OCI-LY3 (cell line): ENCODE data around the gene KRTAP5-9.
"Not testable (repeated sequence)": the region's sequence is repeated elsewhere in the genome, so short reads cannot be mapped to it uniquely, and the experiment has no call there.

Experiments used
- H2AFZ ChIP-seq: fragments of 200-600, 300-600 bp; shearing (Covaris generic); 2 replicates; pipeline ENCODE4 v1.6.0; 2014; ENCODE audit warnings: antibody characterized with exemption, low read depth, low read length
- H3K27ac ChIP-seq: fragments of 200-600, 300-600 bp; sonication (generic); 2 replicates; pipeline ENCODE4 v1.5.1; 2014; ENCODE audit warnings: mild to moderate bottlenecking, low read length, moderate library complexity, mixed read lengths
- H3K27me3 ChIP-seq: fragments of 200-600, 300-600 bp; sonication (generic); 2 replicates; pipeline ENCODE4 v1.6.1; 2014; ENCODE audit warnings: low read depth, low read length, mixed read lengths
- H3K36me3 ChIP-seq: fragments of 200-600, 300-600 bp; sonication (generic); replicated peaks from 2 replicates; pipeline ENCODE3; 2014; ENCODE audit warnings: low read depth, low read length, mixed read lengths
- H3K4me1 ChIP-seq: fragments of 300-600, 200-600 bp; sonication (generic); 2 replicates; pipeline ENCODE4 v1.6.1; 2014; ENCODE audit warnings: low read length, mixed read lengths
- H3K4me2 ChIP-seq: fragments of 200-600, 300-600 bp; sonication (generic); 2 replicates; pipeline ENCODE4 v1.6.1; 2014; ENCODE audit warnings: low read length, mixed read lengths
- H3K4me3 ChIP-seq: fragments of 300-600, 200-600 bp; sonication (generic); 2 replicates; pipeline ENCODE4 v1.5.1; 2014; ENCODE audit warnings: antibody characterized with exemption, mild to moderate bottlenecking, low read length, moderate library complexity
- H3K79me2 ChIP-seq: fragments of 300-600, 200-600 bp; shearing (Covaris generic); 2 replicates; pipeline ENCODE4 v1.6.1; 2014; ENCODE audit warnings: mild to moderate bottlenecking, low read length, mixed read lengths
- H3K9ac ChIP-seq: fragments of 300-600, 200-600 bp; shearing (Covaris generic); 2 replicates; pipeline ENCODE4 v1.6.0; 2014; ENCODE audit warnings: mild to moderate bottlenecking, low read length, moderate library complexity
- H3K9me3 ChIP-seq: fragments of 200-600, 300-600 bp; shearing (Covaris generic); 2 replicates; pipeline ENCODE4 v1.6.1; 2014; ENCODE audit warnings: low read length, mixed read lengths; ENCODE audit not compliant: insufficient read depth
- H4K20me1 ChIP-seq: fragments of 200-600, 300-600 bp; sonication (generic); 2 replicates; pipeline ENCODE4 v1.6.1; 2016; ENCODE audit warnings: low read length, mixed read lengths; ENCODE audit not compliant: insufficient read depth
- EZH2phosphoT487 ChIP-seq: fragments of 200-600 bp; shearing (Covaris generic); IDR thresholded peaks from 2 replicates; pipeline ENCODE4 v1.6.1; 2018; ENCODE audit warnings: antibody characterized with exemption, mixed run types, low read depth
- TF ChIP-seq, protein P1 (sequence below): fragments of 200-600, 300-600 bp; sonication (generic); IDR thresholded peaks from 2 replicates; pipeline ENCODE4 v1.5.1; 2014; ENCODE audit warnings: antibody characterized with exemption, low read length, low read depth

The KRTAP5-9 gene

GRCh38 chr11:71527576-71528210, 20.5 kb upstream of the KRTAP5-9 start:
- Histone ChIP-seq H3K4me1 (no peaks in the 10 kb centered on the region), H3K79me2 (no peaks in the 10 kb centered on the region), H2AFZ (no peak overlapping the region), H3K4me3 (no peak overlapping the region), H3K27ac (no peak overlapping the region), H3K4me2 (no peak overlapping the region), H3K36me3 (no peaks in the 10 kb centered on the region), H3K9ac (no peak overlapping the region), H4K20me1 (no peaks in the 10 kb centered on the region), H3K27me3 (no peaks in the 10 kb centered on the region), H3K9me3 (no peaks in the 10 kb centered on the region)
- TF ChIP-seq, protein P1, sequence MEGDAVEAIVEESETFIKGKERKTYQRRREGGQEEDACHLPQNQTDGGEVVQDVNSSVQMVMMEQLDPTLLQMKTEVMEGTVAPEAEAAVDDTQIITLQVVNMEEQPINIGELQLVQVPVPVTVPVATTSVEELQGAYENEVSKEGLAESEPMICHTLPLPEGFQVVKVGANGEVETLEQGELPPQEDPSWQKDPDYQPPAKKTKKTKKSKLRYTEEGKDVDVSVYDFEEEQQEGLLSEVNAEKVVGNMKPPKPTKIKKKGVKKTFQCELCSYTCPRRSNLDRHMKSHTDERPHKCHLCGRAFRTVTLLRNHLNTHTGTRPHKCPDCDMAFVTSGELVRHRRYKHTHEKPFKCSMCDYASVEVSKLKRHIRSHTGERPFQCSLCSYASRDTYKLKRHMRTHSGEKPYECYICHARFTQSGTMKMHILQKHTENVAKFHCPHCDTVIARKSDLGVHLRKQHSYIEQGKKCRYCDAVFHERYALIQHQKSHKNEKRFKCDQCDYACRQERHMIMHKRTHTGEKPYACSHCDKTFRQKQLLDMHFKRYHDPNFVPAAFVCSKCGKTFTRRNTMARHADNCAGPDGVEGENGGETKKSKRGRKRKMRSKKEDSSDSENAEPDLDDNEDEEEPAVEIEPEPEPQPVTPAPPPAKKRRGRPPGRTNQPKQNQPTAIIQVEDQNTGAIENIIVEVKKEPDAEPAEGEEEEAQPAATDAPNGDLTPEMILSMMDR, result no peak
- no peak for TF ChIP-seq EZH2phosphoT487

GRCh38 chr11:71530602-71531001, 17.6 kb upstream of the KRTAP5-9 start:
- Histone ChIP-seq H3K4me3 (no peak overlapping the region), H3K9me3 (no peaks in the 10 kb centered on the region), H3K79me2 (no peaks in the 10 kb centered on the region), H3K27me3 (no peaks in the 10 kb centered on the region), H2AFZ (no peak overlapping the region), H3K36me3 (no peaks in the 10 kb centered on the region), H3K4me2 (no peak overlapping the region), H4K20me1 (no peaks in the 10 kb centered on the region), H3K9ac (no peak overlapping the region), H3K4me1 (no peaks in the 10 kb centered on the region), H3K27ac (no peak overlapping the region)
- TF ChIP-seq, protein P1, result no peak
- TF ChIP-seq EZH2phosphoT487, result no peak

DNA sequence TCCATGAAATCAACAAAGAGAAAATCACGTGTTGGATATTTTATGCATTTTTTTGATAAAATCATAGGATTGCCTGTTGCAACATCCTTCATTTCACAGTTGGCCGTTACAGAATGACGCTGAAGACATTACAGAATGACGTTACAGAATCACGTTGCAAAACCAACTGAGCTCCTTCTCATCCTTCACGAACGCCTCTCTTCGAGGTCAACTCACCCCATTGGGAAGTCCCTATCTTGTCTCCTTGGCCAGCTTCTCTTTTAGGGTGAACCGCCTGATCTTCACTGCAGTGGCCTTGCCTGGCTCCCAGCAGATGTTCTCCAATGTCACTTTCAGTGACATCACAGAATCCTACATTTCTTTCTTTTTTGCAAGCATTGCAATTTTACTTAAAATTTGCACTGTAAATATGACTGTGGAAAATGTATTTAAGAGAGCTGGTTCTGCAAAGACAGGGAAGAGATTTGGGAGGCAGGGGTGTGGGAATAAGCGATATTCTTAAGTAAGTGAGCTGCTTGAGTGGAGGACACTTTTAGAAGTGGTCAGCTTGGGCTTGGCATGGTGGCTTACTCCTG, 16.1 kb upstream of the KRTAP5-9 start:
- H4K20me1 ChIP-seq, result no peaks in the 10 kb centered on the region
- H3K9me3 ChIP-seq, result no peaks in the 10 kb centered on the region
- no peaks in the 10 kb centered on the region for H3K36me3 ChIP-seq
- no peak overlapping the region for H3K27ac ChIP-seq
- H3K9ac ChIP-seq, result no peak overlapping the region
- no peaks in the 10 kb centered on the region for H3K4me1 ChIP-seq
- no peak overlapping the region for H2AFZ ChIP-seq
- no peak for TF ChIP-seq EZH2phosphoT487
- TF ChIP-seq, protein P1, result no peak
- H3K79me2 ChIP-seq, result no peaks in the 10 kb centered on the region
- no peaks in the 10 kb centered on the region for H3K27me3 ChIP-seq
- H3K4me3 ChIP-seq, result no peak overlapping the region
- no peak overlapping the region for H3K4me2 ChIP-seq

DNA sequence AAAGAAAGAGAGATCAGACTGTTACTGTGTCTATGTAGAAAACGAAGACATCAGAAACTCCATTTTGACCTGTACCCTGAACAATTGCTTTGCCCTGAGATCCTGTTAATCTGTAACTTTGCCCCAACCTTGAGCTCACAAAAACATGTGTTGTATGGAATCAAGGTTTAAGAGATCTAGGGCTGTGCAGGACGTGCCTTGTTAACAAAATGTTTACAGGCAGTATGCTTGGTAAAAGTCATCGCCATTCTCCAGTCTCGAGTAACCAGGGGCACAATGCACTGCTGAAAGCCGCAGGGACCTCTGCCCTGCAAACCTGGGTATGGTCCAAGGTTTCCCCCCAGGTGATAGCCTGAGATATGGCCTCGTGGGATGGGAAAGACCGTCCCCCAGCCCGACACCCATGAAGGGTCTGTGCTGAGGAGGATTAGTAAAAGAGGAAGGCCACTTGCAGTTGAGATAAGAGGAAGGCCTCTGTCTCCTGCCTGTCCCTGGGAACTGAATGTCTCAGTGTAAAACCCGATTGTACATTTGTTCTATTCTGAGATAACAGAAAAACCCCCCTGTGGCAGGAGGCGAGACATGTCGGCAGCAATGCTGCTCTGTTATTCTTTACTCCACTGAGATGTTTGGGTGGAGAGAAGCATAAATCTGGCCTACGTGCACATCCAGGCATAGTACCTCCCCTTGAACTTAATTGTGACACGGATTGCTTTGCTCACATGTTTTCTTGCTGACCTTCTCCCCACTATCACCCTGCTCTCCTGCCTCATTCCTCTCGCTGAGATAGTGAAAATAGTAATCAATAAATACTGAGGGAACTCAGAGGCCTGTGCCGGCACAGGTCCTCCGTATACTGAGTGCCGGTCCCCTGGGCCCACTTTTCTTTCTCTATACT, 13.3 kb upstream of the KRTAP5-9 start:
- not testable (repeated sequence) for H4K20me1 ChIP-seq, H2AFZ ChIP-seq, H3K4me1 ChIP-seq, H3K9me3 ChIP-seq, H3K79me2 ChIP-seq, H3K4me3 ChIP-seq, H3K9ac ChIP-seq, H3K4me2 ChIP-seq, H3K27me3 ChIP-seq, H3K27ac ChIP-seq, H3K36me3 ChIP-seq
